Fibroblast of peridontal ligament (primary cell): ENCODE measurements around the gene EML1.
"Not testable (repeated sequence)": the region's sequence is repeated elsewhere in the genome, so short reads cannot be mapped to it uniquely, and the experiment has no call there.

Source experiments
- DNase-seq: peaks from one replicate; pipeline ENCODE4 v3.0.0-alpha.2; 2010; ENCODE audit errors: extremely low read depth

Gene EML1

GRCh38 chr14:99937475-99938244 lies 144.4 kb downstream of the EML1 start:
- no peak for DNase-seq

- no peak for DNase-seq
Observed at GRCh38 chr14:99938376-99938775, 145.2 kb downstream of the EML1 start.

GRCh38 chr14:99938896-99939295 lies 145.7 kb downstream of the EML1 start:
- no peak for DNase-seq

GRCh38 chr14:99939421-99939820 lies 146.2 kb downstream of the EML1 start:
- DNase-seq = no peak

GRCh38 chr14:99940064-99940463 lies 146.9 kb downstream of the EML1 start:
- DNase-seq = no peak

GRCh38 chr14:99941211-99941610 lies 148.0 kb downstream of the EML1 start:
- no peak for DNase-seq

GRCh38 chr14:99943620-99944019 lies 150.4 kb downstream of the EML1 start:
- DNase-seq = no peak

- no peak for DNase-seq
Observed at GRCh38 chr14:99944241-99944651, 151.0 kb downstream of the EML1 start.

- no peak for DNase-seq
Observed at GRCh38 chr14:99945732-99946651, 152.8 kb downstream of the EML1 start.

GRCh38 chr14:99946652-99947489 lies 153.7 kb downstream of the EML1 start:
- DNase-seq = no peak

- DNase-seq = peak; percentile 29
Observed at GRCh38 chr14:99947695-99948094, 154.5 kb downstream of the EML1 start.

- not testable (repeated sequence) for DNase-seq
Observed at GRCh38 chr14:99949011-99949732, 156.0 kb downstream of the EML1 start.

GRCh38 chr14:99950181-99950580 lies 157.0 kb downstream of the EML1 start:
- no peak for DNase-seq

- no peak for DNase-seq
Observed at GRCh38 chr14:99951085-99951484, 157.9 kb downstream of the EML1 start.

GRCh38 chr14:99952039-99952438 lies 158.8 kb downstream of the EML1 start:
- no peak for DNase-seq

GRCh38 chr14:99952453-99952852 lies 159.2 kb downstream of the EML1 start:
- no peak for DNase-seq

GRCh38 chr14:99955826-99956455 lies 162.7 kb downstream of the EML1 start:
- no peak for DNase-seq

GRCh38 chr14:99958380-99958779 lies 165.2 kb downstream of the EML1 start:
- no peak for DNase-seq

- DNase-seq = no peak
Observed at GRCh38 chr14:99961826-99962518, 168.8 kb downstream of the EML1 start.

- no peak for DNase-seq
Observed at GRCh38 chr14:99964979-99965378, 171.8 kb downstream of the EML1 start.
